Body of pancreas (tissue), 4 donors: ENCODE measurements around the gene IL34. TPM values are rescaled to one million over a fixed set of nuclear protein-coding genes. Genes with fewer than 3 reads are reported as not detected.

Experiments
- ATAC-seq: fragments of 150-250 bp; one replicate; pipeline ENCODE4 v1.9.1; 2016
- DNase-seq, 4 donors: peaks; one replicate each; pipeline ENCODE4 v3.0.0-alpha.2; 2019
- H3K27ac ChIP-seq, 4 donors: fragments of 200-600 bp; sonication (generic); 1 replicate in 3 of 4; 2 replicates in 1 of 4; pipeline versions ENCODE4 v1.5.1 to v1.6.1; 2016 to 2019; ENCODE audit warnings: mild to moderate bottlenecking in 1 of 4, mixed read lengths in 1 of 4, moderate library complexity in 1 of 4
- H3K27me3 ChIP-seq, 2 donors: fragments of 200-600 bp; sonication (generic); one replicate each; pipeline ENCODE4 v1.6.0; 2016; ENCODE audit warnings: mild to moderate bottlenecking in 1 of 2
- H3K36me3 ChIP-seq, 2 donors: fragments of 200-600 bp; sonication (generic); replicated peaks in 1 of 2; 2 replicates each; pipeline ENCODE4 v1.5.1; 2016; ENCODE audit warnings: low read depth in 2 of 2; ENCODE audit not compliant: insufficient read depth in 1 of 2
- H3K4me1 ChIP-seq: fragments of 200-600 bp; sonication (generic); one replicate; pipeline ENCODE4 v1.6.0; 2016
- H3K4me3 ChIP-seq, 2 donors: fragments of 200-600 bp; sonication (generic); 1 replicate in 1 of 2; 2 replicates in 1 of 2; pipeline ENCODE4 v1.5.1; 2016 to 2019
- H3K9me3 ChIP-seq, 3 donors: fragments of 200-600 bp; sonication (generic); 1 replicate in 2 of 3; 2 replicates in 1 of 3; pipeline ENCODE4 v1.5.1; 2016
- CTCF ChIP-seq, 7 experiments: fragments of 450-650 bp in 4 of 7; fragments of 200-600 bp in 3 of 7; sonication (generic) in 3 of 7; IDR thresholded peaks; one replicate each; pipeline ENCODE4 v1.5.1; 2016 to 2019; ENCODE audit warnings: antibody characterized with exemption in 7 of 7
- POLR2A ChIP-seq, 3 donors: fragments of 450-650 bp; IDR thresholded peaks; one replicate each; pipeline ENCODE4 v1.6.1; 2016; ENCODE audit warnings: antibody characterized with exemption in 3 of 3, mild to moderate bottlenecking in 2 of 3
- WGBS, 2 donors: methylation state at CpG; one replicate each; pipeline ENCODE4 v1.1.5; 2017; 5-methylcytosine and 5-hydroxymethylcytosine counted together
- intact Hi-C: fragments of 100-400 bp; cut with DNase I; formaldehyde crosslinking; loops from one replicate; pipeline ENCODE4 v1.15.1; 2023
- total RNA-seq, 2 donors: library from RNA; depleted of rRNA; stranded (reverse); fragments of >200 nt; gene quantifications; one replicate each; pipeline ENCODE4 v1.1.0, GENCODE V29; 2016

Gene IL34
- total RNA-seq, 2 donors from 2014 or later = 0.78 to 3.0 TPM

DNA sequence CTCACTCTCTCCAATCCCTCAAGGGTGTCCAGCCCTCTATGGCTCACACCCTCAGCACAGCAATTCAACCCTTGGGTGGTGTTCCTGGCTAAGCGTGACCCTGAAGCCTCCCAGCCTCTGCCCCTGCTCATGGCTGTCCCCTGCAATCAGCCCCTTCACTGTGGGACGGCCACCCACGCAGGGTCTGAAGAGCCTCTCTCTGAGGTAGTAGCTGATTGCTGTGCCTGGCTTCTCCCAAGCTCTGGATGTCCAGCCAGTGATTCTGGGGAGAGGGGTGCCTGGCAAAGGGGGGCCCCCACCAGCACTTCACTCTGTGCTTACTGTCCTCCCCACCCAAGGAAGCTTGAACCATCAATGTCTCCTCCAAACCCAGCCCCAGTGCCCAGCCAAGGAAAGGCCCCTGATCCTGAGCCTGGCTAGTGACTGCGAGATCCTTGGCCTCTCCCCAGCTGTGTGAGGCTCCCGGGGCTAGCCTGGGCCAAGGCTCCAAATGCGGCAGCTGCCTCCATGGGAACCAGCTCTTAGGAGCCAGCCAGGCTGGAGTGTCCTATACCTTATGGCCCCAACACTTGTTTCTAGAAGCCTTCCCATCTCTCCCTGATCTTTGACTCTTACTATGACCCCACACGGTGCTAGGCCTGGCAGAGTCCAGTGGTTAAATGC is 29.6 kb downstream of the IL34 start:
- Histone ChIP-seq H3K9me3 (no peaks in the 10 kb centered on the region), H3K36me3 (peaks cover 0 to 2% of the 10 kb centered on the region in 2 donors), H3K4me3 (no peak overlapping the region), H3K27me3 (no peaks in the 10 kb centered on the region), H3K27ac (no peak overlapping the region), H3K4me1 (peaks cover 9% of the 10 kb centered on the region)
- TF ChIP-seq CTCF (IDR thresholded peaks at IDR 0.05) (no peak), POLR2A (IDR thresholded peaks at IDR 0.05) (no peak)
- DNase-seq (peak in 1 of 4 donors; percentile 11), ATAC-seq (no peak)
- 82 to 90% methylated on average over 1 to 7 of the region's 7 CpGs for WGBS, 2 donors
- intact Hi-C loops = loop anchor here (5.0 kb wide), 1 partner anchor 91 kb away; no protein-coding TSS in a partner anchor

DNA sequence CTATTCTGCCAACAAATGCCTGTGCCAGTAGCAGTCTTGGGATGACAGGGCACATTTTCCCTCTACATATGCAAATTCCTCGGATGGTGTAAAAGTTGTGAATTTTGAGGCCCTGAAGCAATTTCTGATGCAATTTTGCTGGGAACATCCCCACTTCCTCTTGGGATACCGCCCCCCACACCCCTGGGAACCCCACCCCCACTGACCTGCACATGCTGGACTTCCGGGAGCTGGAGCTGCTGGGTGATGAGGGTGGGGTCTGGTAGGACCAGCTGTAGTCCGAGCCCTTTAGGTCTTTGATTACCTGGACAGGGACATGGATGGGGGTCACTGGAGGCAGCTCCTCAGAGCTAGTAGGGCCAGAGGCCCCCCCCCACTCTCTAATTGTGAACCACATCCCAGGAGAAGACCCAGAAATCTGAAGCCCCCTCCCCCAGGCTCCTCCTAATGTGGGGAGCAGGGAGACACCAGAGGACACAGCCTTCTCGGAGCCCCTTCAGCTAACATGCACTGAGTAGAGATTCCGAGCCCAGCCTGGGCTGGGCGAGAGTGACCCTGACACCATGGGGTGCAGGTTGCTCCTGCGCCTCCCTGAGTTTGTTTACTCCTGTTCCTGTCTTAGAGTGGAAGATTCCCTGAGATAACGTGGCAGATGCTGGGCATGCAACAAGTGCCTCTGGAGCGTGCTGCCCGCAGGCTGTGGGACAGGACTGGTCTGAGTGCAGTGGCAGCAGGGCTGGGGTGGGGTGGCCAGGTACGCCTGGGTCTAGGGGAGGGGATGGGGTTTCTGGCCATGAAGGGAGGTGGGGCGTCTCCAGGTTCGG is 30.5 kb downstream of the IL34 start:
- Histone ChIP-seq H3K9me3 (no peaks in the 10 kb centered on the region), H3K27me3 (no peaks in the 10 kb centered on the region), H3K4me3 (no peak overlapping the region), H3K27ac (no peak overlapping the region), H3K4me1 (peaks cover 18% of the 10 kb centered on the region), H3K36me3 (peaks cover 0 to 2% of the 10 kb centered on the region in 2 donors)
- WGBS, 2 donors = 93 to 95% methylated on average over 6 to 14 of the region's 14 CpGs
- peak in 1 of 4 donors; percentile 7 for DNase-seq
- intact Hi-C loops = loop anchor here (5.0 kb wide), 1 partner anchor 90 kb away; no protein-coding TSS in a partner anchor
- TF ChIP-seq CTCF (IDR thresholded peaks at IDR 0.05) = no peak
- no peak for TF ChIP-seq POLR2A (IDR thresholded peaks at IDR 0.05)
- no peak for ATAC-seq

DNA sequence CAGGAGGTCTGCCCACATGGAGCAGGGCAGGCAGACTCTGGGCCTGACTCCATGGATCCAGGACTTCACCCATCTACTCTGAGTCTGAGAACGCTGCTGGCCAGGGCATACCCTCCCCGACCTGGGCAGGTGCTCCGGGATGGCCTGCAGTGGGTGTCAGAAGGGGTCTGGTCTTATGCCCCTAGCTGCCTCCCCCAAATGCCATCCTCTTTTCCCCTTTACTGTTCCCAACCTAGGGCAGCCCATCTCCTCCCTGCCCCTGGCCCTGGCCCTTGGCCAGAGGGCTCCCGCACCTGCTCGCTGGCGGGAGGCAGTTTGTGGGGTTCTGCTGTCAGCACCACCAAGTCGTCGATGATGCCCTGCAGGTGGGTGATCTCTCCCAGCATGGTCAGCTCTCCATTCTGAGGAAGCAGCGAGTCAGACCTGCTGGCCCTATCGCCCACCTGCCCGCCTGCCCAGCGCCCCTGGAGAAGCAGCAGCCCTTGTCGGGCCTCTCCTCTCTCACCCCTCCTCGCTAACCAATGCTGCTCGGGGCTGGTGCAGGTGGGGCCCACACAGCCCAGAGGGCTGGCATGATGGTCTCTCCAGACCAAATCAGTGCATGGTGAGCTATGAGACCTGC is 31.3 kb downstream of the IL34 start:
- Histone ChIP-seq H3K27ac (no peak overlapping the region), H3K36me3 (peaks cover 0 to 2% of the 10 kb centered on the region in 2 donors), H3K4me1 (peaks cover 26% of the 10 kb centered on the region), H3K4me3 (no peak overlapping the region), H3K9me3 (no peaks in the 10 kb centered on the region), H3K27me3 (no peaks in the 10 kb centered on the region)
- no peak for ATAC-seq
- no peak for TF ChIP-seq POLR2A (IDR thresholded peaks at IDR 0.05)
- no peak for TF ChIP-seq CTCF (IDR thresholded peaks at IDR 0.05)
- peak in 1 of 4 donors; percentile 4 for DNase-seq
- 90 to 94% methylated on average over 8 to 11 of the region's 15 CpGs for WGBS, 2 donors
- intact Hi-C loops = loop anchor here (5.0 kb wide), 1 partner anchor 90 kb away; no protein-coding TSS in a partner anchor

- DNase-seq (no peak), ATAC-seq (no peak)
- no peak overlapping the region for H3K27ac ChIP-seq
- no peaks in the 10 kb centered on the region for H3K27me3 ChIP-seq
- intact Hi-C loops = loop anchor here (5.0 kb wide), 1 partner anchor 89 kb away; no protein-coding TSS in a partner anchor
- 91 to 92% methylated on average over 12 to 22 of the region's 22 CpGs for WGBS, 2 donors
- H3K4me3 ChIP-seq = no peak overlapping the region
- peaks cover 0 to 2% of the 10 kb centered on the region in 2 donors for H3K36me3 ChIP-seq
- TF ChIP-seq CTCF (IDR thresholded peaks at IDR 0.05) (no peak), POLR2A (IDR thresholded peaks at IDR 0.05) (no peak)
- peaks cover 31% of the 10 kb centered on the region for H3K4me1 ChIP-seq
- no peaks in the 10 kb centered on the region for H3K9me3 ChIP-seq
Observed at GRCh38 chr16:70678121-70678897, 31.9 kb downstream of the IL34 start.
